Keratinocyte (primary cell): Measurements from ENCODE around the gene TPK1. TPM values are rescaled to one million over a fixed set of nuclear protein-coding genes. Genes with fewer than 3 reads are reported as not detected.

ENCODE experiments used
- DNase-seq: peaks from one replicate; pipeline ENCODE4 v3.0.0-alpha.2; 2011; ENCODE audit warnings: low read depth, missing footprints, low spot score
- FAIRE-seq: peaks from 2 replicates; lab custom pipeline; 2011; peaks lifted over from hg19 to GRCh38; lab: Jason Lieb, UNC
- H2AFZ ChIP-seq: 2 replicates; pipeline ENCODE4 v1.6.0; 2012; ENCODE audit warnings: low read length, control low read depth, inconsistent platforms; ENCODE audit not compliant: control insufficient read depth
- H3K27ac ChIP-seq: 2 replicates; pipeline ENCODE4 v1.5.1; 2011; ENCODE audit warnings: low read length; ENCODE audit not compliant: control insufficient read depth, insufficient read depth
- H3K27me3 ChIP-seq: 3 replicates; pipeline ENCODE4 v1.6.0; 2011; ENCODE audit warnings: low read length; ENCODE audit not compliant: control insufficient read depth, insufficient read depth; ENCODE audit errors: extremely low read depth
- H3K36me3 ChIP-seq, 2 experiments: 2 replicates in 1 of 2; 3 replicates in 1 of 2; pipeline ENCODE4 v1.5.1; 2011; ENCODE audit warnings: low read length in 2 of 2, mild to moderate bottlenecking in 1 of 2; ENCODE audit not compliant: control insufficient read depth in 2 of 2, insufficient read depth in 2 of 2; ENCODE audit errors: extremely low read depth in 1 of 2
- H3K4me1 ChIP-seq: 3 replicates; pipeline ENCODE4 v1.5.1; 2011; ENCODE audit warnings: low read length; ENCODE audit not compliant: control insufficient read depth, insufficient read depth; ENCODE audit errors: extremely low read depth
- H3K4me2 ChIP-seq: 3 replicates; pipeline ENCODE4 v1.6.0; 2011; ENCODE audit warnings: low read depth, low read length; ENCODE audit not compliant: control insufficient read depth, insufficient read depth; ENCODE audit errors: extremely low read depth
- H3K4me3 ChIP-seq, 3 experiments: fragments of 200-600 bp in 1 of 3; sonication (generic) in 1 of 3; 2 replicates in 2 of 3; 3 replicates in 1 of 3; pipeline ENCODE4 v1.5.1; 2011 to 2016; ENCODE audit warnings: low read length in 3 of 3, mild to moderate bottlenecking in 3 of 3, control low read depth in 2 of 3, inconsistent platforms in 1 of 3, low read depth in 1 of 3, mixed read lengths in 1 of 3, mixed run types in 1 of 3, moderate library complexity in 1 of 3; ENCODE audit not compliant: control insufficient read depth in 2 of 3, insufficient read depth in 2 of 3; ENCODE audit errors: extremely low read depth in 1 of 3
- H3K79me2 ChIP-seq: 2 replicates; pipeline ENCODE4 v1.6.0; 2012; ENCODE audit warnings: low read length; ENCODE audit not compliant: control insufficient read depth, insufficient read depth
- H3K9ac ChIP-seq: 3 replicates; pipeline ENCODE4 v1.6.0; 2011; ENCODE audit warnings: low read length; ENCODE audit not compliant: control insufficient read depth, insufficient read depth; ENCODE audit errors: extremely low read depth
- H3K9me1 ChIP-seq: 3 replicates; pipeline ENCODE4 v1.6.0; 2011; ENCODE audit warnings: low read length; ENCODE audit not compliant: control insufficient read depth, insufficient read depth; ENCODE audit errors: extremely low read depth
- H3K9me3 ChIP-seq: 2 replicates; pipeline ENCODE4 v1.5.1; 2012; ENCODE audit warnings: low read depth, low read length; ENCODE audit not compliant: control insufficient read depth
- H4K20me1 ChIP-seq: 3 replicates; pipeline ENCODE4 v1.6.0; 2011; ENCODE audit warnings: low read length; ENCODE audit not compliant: control insufficient read depth, insufficient read depth; ENCODE audit errors: extremely low read depth
- EZH2 ChIP-seq: IDR thresholded peaks from one replicate; pipeline ENCODE4 v1.6.1; 2012; ENCODE audit warnings: inconsistent platforms, mild to moderate bottlenecking, low read length, moderate library complexity
- dilution Hi-C: fragments of 300-500 bp; cut with MboI; formaldehyde crosslinking; loops from one replicate; pipeline ENCODE4 v1.7.0; 2020; ENCODE audit warnings: low sequenced_read_pairs; ENCODE audit not compliant: extremely low pct_ligation_motif_present
- polyA plus RNA-seq, 5 experiments: library from polyadenylated mRNA; depleted of rRNA in 3 of 5; stranded (reverse) in 3 of 5; stranded (forward) in 1 of 5; unstranded in 1 of 5; fragments of >200 nt; gene quantifications; 1 replicate in 1 of 5; 2 replicates in 3 of 5; 3 replicates in 1 of 5; pipeline versions ENCODE4 v1.2.1 to v1.2.3, GENCODE V29; 2011 to 2012; ENCODE audit warnings: missing spikeins in 2 of 5, low read depth in 1 of 5, low replicate concordance in 1 of 5
- TF ChIP-seq, protein P1 (sequence below), 3 experiments: IDR thresholded peaks in 1 of 3; conservative IDR thresholded peaks in 1 of 3; optimal IDR thresholded peaks in 1 of 3; 2 replicates in 2 of 3; 3 replicates in 1 of 3; pipeline versions ENCODE3 to v1.5.1; 2011; ENCODE audit warnings: low read length in 3 of 3, mild to moderate bottlenecking in 3 of 3, moderate library complexity in 2 of 3, control low read depth in 1 of 3, inconsistent platforms in 1 of 3; ENCODE audit not compliant: insufficient read depth in 2 of 3; ENCODE audit errors: extremely low read depth in 1 of 3

Gene TPK1
- polyA plus RNA-seq, 1 donor (not counting 4 experiments of a cell fraction or from before 2014, with no cell fraction given) = 1.9 TPM

DNA sequence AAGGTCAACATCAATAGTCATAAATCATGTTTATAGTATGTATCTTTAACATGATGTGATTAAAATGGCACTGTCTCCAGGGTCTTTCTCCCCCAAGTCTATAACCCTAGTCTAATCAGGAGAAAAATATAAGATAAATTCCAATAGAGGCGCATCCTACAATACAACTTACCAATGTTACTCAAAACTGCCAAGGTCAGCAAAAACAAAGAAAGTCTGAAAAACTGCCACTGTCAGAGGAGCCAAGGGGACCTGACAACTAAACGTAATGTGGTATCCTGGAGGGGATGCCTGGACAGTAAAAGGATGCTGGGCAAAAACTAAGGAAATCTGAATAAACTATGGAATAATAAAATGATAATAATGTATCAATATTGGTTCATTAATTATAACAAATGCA is 63.9 kb downstream of the TPK1 start:
- dilution Hi-C loops = no loop called here
- no peaks in the 10 kb centered on the region for H3K36me3 ChIP-seq
- no peaks in the 10 kb centered on the region for H3K27me3 ChIP-seq
- H2AFZ ChIP-seq = no peak overlapping the region
- no peaks in the 10 kb centered on the region for H3K4me1 ChIP-seq
- no peak overlapping the region for H3K4me3 ChIP-seq
- H3K9me1 ChIP-seq = no peaks in the 10 kb centered on the region
- no peak for DNase-seq
- H3K9ac ChIP-seq = no peak overlapping the region
- H3K27ac ChIP-seq = no peak overlapping the region
- no peak overlapping the region for H3K4me2 ChIP-seq
- no peaks in the 10 kb centered on the region for H3K79me2 ChIP-seq
- TF ChIP-seq, protein P1, sequence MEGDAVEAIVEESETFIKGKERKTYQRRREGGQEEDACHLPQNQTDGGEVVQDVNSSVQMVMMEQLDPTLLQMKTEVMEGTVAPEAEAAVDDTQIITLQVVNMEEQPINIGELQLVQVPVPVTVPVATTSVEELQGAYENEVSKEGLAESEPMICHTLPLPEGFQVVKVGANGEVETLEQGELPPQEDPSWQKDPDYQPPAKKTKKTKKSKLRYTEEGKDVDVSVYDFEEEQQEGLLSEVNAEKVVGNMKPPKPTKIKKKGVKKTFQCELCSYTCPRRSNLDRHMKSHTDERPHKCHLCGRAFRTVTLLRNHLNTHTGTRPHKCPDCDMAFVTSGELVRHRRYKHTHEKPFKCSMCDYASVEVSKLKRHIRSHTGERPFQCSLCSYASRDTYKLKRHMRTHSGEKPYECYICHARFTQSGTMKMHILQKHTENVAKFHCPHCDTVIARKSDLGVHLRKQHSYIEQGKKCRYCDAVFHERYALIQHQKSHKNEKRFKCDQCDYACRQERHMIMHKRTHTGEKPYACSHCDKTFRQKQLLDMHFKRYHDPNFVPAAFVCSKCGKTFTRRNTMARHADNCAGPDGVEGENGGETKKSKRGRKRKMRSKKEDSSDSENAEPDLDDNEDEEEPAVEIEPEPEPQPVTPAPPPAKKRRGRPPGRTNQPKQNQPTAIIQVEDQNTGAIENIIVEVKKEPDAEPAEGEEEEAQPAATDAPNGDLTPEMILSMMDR (optimal IDR thresholded peaks at IDR 0.05 in 1 of 3, IDR thresholded peaks at IDR 0.05 in 1 of 3, conservative IDR thresholded peaks at IDR 0.05 in 1 of 3; ENCODE audit: extremely low read depth in 1 of 3, insufficient read depth in 2 of 3, low read length in 3 of 3) = no peak
- TF ChIP-seq EZH2 = no peak
- no peaks in the 10 kb centered on the region for H3K9me3 ChIP-seq
- no peak for FAIRE-seq
- H4K20me1 ChIP-seq = no peaks in the 10 kb centered on the region

DNA sequence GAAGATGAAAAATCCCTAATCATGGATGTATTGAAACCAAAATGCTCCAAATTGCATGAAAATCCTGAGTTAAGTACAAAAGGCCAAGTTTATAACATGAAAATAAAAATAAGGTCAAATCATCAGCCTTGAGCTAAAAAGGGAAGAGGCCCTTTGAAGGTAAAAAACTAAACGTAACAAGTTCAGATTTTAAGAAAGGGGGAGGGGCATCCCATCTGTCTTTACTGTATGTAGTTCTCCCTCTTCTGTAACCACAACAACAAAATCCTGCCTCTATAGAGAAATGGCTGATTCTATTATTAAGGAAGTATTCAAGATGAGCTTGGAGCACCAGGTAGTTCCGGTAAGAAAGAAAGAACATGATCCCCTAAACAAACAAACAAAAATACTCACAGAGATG is 64.7 kb downstream of the TPK1 start:
- dilution Hi-C loops = no loop called here
- DNase-seq (no peak), FAIRE-seq (no peak)
- no peak for TF ChIP-seq EZH2
- TF ChIP-seq, protein P1 (optimal IDR thresholded peaks at IDR 0.05 in 1 of 3, IDR thresholded peaks at IDR 0.05 in 1 of 3, conservative IDR thresholded peaks at IDR 0.05 in 1 of 3; ENCODE audit: extremely low read depth in 1 of 3, insufficient read depth in 2 of 3, low read length in 3 of 3) = no peak
- H3K79me2 ChIP-seq = no peaks in the 10 kb centered on the region
- no peaks in the 10 kb centered on the region for H4K20me1 ChIP-seq
- H2AFZ ChIP-seq = no peak overlapping the region
- no peaks in the 10 kb centered on the region for H3K9me3 ChIP-seq
- H3K9ac ChIP-seq = no peak overlapping the region
- no peaks in the 10 kb centered on the region for H3K27me3 ChIP-seq
- no peak overlapping the region for H3K4me2 ChIP-seq
- H3K27ac ChIP-seq = no peak overlapping the region
- H3K4me1 ChIP-seq = no peaks in the 10 kb centered on the region
- H3K9me1 ChIP-seq = no peaks in the 10 kb centered on the region
- H3K36me3 ChIP-seq = no peaks in the 10 kb centered on the region
- H3K4me3 ChIP-seq = no peak overlapping the region
